DND-41 (cell line): ENCODE measurements around the gene RHCG.

Source experiments
- CTCF ChIP-seq: IDR thresholded peaks from 2 replicates; pipeline ENCODE4 v1.5.1; 2012; ENCODE audit warnings: borderline replicate concordance, low read length, moderate library complexity, mild to moderate bottlenecking; ENCODE audit not compliant: poor library complexity, severe bottlenecking; ENCODE audit errors: extremely low read depth
- EZH2 ChIP-seq: IDR thresholded peaks from 3 replicates; pipeline ENCODE4 v1.6.1; 2012; ENCODE audit warnings: borderline replicate concordance, low read depth, mild to moderate bottlenecking, moderate library complexity, low read length, inconsistent platforms; ENCODE audit not compliant: severe bottlenecking

GRCh38 chr15:89530976-89531375 lies 34.6 kb upstream of the RHCG start:
- TF ChIP-seq CTCF (no peak), EZH2 (no peak)
